ENCODE data around the gene PTPN12.

GRCh38 chr7:77587272-77587671 is 50.2 kb downstream of the PTPN12 start:
- TF ChIP-seq POLR2A (IDR thresholded peaks at IDR 0.05): no peak
- TF ChIP-seq, protein P1, sequence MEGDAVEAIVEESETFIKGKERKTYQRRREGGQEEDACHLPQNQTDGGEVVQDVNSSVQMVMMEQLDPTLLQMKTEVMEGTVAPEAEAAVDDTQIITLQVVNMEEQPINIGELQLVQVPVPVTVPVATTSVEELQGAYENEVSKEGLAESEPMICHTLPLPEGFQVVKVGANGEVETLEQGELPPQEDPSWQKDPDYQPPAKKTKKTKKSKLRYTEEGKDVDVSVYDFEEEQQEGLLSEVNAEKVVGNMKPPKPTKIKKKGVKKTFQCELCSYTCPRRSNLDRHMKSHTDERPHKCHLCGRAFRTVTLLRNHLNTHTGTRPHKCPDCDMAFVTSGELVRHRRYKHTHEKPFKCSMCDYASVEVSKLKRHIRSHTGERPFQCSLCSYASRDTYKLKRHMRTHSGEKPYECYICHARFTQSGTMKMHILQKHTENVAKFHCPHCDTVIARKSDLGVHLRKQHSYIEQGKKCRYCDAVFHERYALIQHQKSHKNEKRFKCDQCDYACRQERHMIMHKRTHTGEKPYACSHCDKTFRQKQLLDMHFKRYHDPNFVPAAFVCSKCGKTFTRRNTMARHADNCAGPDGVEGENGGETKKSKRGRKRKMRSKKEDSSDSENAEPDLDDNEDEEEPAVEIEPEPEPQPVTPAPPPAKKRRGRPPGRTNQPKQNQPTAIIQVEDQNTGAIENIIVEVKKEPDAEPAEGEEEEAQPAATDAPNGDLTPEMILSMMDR (IDR thresholded peaks at IDR 0.05): no peak

All from breast epithelium (tissue), 3 donors.